Fibroblast of peridontal ligament (primary cell): ENCODE measurements around the gene SLC4A4.

ENCODE experiments used
- DNase-seq: peaks from one replicate; pipeline ENCODE4 v3.0.0-alpha.2; 2010; ENCODE audit errors: extremely low read depth

Gene SLC4A4

DNA sequence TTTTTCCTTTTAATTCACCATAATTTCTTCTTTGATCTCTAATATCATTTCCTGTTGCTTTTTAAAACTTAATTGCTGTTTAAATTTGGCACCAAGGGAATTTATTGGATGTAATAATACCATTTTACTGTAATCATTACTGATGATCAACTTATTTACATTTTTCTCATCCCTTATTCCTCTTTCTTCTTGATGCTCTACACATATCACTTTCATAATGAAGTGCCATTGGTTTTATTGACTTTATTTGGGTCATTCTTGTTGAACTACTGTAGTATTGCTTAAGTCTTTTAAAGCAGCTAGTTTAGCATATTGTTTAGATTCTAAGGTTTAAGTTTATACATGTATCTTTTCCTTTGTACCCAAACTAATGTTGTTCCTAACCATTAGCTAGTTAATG lies 130.7 kb downstream of the SLC4A4 start:
- DNase-seq, result no peak

DNA sequence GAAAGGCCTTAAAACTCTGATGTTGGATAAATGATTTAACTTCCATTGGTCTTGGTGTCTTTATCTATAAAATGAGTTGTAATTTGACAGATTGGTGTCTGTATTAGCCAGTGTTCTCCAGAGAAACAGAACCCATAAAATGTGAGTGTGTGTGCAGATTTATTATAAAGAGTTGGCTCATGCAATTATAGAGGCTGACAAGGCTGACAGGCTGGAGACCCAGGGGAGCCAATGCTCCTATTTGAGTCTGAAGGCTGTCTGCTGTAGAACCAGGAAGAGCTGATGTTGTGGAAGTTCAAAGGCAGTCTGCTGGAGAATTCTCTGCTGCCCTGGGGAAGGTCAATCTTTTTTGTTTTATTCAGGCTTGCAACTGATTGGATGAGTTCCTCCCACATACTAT lies 131.7 kb downstream of the SLC4A4 start:
- no peak for DNase-seq

DNA sequence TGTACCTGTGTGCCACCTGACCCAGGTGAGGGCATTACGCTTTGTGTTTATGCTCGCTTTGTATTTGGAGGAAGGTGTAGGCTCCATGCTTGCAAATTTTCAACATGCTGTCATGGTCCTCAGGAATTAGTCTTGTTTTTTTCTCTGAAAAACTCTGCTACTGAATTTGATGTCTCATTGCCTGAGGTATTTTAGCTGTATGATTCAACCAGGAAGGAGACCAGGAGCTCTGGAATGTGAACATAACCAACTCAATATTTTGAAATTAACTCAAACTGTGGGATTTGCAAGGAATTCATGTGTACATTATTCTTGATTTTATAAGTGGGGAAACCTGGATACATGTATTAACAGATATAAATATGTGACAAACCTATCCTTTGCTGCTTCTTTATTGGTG lies 134.1 kb downstream of the SLC4A4 start:
- DNase-seq, result peak; percentile 82

DNA sequence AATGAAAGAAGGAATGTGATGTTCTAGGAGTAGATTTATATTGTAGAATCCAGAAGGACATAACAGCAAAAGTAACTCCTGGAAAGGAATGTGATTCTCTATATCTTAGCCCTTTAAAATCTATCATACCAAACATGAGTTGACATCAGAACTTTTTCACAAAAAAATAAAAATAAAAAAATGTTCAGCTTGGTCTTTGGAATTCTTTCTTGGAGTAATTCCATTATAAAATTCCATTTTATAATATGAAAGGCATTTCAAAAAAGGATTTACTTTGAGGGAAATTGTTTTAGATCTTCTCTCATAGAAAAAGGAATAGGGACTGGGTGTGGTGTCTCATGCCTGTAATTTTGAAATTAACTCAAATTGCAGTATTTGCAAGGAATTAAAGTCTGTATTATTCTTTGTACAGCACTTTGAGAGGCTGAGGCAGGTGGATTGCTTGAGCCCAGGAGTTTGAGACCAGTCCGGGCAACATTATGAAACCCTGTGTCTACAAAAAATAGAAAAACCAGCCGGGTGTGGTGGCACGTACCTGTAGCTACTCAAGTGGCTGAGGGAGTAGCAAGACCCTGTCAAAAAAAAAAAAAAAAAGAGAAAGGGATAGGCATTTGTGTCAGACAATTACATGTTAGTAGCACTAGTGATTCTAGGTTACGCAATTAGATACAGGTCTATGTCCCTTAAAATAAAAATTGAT lies 134.9 kb downstream of the SLC4A4 start:
- DNase-seq, result peak; percentile 37

DNA sequence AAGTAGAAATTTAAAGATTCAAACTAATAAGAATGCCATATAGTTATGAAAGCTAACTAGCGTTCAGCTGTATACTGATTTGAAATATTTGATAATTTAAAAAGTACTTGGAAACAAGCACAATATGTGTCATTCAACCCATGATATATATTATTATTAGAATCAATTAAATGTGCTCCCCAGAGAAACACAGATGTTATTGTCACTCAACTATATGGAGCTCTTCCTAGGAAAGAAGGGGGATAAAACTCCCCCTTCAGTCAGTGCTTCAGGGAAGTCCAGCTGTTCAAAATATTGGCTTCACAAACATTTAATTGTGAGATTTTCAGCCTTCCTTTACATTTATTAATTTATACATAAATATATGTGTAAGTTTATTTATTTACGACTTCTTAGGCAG lies 135.9 kb downstream of the SLC4A4 start:
- DNase-seq, result no peak

DNA sequence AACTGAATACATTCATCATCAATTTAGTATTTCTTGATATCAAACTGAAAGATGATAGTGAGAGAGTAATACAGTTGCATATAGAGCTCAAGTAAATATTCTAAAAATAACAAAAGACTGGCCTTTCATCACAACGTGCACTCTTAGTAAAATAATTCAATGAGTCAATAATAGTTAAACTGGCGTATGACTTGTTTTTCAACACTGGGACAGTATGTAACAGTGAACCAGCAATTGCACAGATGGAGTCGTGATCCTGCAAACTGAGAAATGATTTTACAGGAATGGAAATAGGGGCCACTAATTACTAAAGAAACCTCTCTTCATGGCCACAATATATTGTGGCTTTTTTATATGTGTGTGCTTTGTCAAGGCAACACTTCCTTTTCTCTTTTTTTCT lies 137.4 kb downstream of the SLC4A4 start:
- no peak for DNase-seq

DNA sequence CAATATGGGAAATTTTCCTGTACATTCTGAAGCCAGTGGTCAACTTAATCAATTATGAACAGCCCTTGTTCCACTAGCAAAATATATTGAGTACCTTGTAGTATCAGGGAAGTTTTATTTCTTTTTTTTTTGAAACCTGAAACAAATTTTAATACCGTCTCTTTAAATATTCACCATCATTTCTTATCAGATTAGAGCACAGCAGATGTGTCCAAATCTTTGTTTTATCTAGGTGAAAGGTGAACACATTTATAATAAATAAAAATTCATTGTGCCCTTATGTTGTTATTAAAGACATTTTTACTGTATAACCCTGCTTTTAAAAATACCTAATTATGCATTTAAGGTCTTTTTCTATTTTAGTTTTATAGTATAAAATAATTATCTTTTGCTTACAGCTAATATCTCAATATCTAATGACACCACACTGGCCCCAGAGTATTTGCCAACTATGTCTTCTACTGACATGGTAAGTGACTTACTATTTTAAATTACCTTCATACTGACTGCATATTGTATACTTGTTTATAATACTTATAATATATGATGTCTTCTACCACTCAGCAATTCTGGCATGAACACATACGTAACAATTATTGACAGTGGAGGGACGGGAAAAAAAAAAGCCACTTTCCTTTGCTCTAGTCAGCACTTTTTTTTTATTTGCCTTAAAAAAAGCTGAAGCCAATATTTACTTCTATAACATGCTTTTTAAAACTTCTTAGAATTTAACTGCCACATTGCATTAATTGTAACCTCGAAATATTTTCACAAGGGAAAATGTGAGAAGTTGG lies 147.9 kb downstream of the SLC4A4 start:
- DNase-seq, result no peak

DNA sequence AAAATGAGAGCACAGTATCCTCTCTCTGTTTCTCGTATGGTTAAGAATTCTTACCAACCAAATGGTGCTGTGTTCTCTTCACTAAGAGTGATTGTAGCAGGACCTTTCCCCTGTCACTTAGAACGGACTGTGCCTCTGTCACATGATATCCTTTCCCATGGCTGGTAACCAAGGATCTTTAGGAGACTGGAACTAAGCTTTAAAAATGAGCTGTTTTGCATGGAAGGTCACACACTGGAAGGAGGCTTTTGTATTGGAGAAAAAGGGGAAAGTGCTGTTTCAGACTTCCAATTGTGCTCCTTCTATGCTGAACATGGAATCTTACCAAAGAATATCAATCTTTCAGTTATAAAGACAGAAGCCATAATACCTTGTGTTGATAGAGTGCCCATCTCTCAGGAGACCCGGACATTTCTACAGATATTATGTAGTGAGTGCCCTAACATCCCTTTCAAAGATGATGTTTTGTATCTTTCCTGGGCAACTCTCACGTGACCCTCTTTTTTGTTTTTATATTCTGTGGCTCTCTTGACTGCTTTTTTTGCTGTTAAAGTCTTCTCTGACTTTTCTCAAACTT lies 148.6 kb downstream of the SLC4A4 start:
- DNase-seq, result no peak

DNA sequence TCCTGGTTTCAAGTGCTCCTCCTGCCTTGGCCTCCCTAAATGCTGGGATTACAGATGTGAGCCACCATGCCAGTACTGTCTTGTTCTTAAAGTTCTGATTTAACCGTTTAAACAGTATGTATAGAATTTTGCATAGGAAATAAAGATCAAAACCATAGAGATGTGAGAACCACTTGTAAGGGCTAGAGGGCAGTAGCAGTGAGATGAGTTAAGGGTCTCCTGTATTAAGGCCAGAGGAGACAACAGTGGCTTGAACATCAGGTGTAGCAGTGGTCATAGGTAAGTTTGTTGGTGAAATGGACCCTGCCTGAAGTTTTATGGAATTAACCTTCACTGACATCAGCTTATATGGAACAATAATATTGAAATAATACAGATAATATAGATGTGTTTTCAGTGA lies 155.7 kb downstream of the SLC4A4 start:
- no peak for DNase-seq

DNA sequence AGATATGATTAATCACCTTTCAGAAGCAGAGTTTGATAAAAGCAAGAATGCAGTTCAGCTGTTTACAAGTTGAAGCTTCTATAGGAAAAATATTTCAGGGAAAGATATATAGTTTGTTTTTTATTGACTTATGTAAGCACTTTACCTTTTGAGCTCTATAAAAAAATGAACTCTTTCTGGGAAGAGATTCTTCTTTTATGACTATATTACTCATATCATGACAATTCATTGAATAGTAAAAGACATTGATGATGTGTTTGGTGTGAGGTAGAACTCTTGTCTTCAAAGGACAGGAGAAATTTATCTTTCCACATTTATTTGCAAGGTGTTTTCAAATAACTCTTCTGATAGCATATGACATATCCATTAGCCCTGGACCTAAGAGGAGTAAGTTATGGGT lies 156.6 kb downstream of the SLC4A4 start:
- no peak for DNase-seq

DNA sequence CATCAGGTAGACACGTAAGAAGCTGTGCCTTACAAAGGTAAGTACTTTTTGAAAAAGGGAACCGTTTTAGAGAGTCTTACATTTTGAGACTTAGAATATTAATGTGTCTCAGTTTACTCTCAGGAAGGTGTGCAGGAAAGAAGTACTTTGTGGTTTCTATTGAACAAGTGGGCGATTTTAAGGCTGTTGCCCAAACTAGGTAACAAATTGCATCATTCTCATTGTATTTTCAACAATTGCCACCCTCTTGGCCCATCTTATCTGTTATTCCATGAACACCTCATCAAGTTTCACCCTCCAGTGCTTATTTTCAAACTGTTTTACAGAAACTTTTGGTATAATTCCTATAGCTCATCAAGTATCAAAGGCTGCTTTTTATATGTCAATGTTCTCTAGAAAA lies 158.3 kb downstream of the SLC4A4 start:
- no peak for DNase-seq

DNA sequence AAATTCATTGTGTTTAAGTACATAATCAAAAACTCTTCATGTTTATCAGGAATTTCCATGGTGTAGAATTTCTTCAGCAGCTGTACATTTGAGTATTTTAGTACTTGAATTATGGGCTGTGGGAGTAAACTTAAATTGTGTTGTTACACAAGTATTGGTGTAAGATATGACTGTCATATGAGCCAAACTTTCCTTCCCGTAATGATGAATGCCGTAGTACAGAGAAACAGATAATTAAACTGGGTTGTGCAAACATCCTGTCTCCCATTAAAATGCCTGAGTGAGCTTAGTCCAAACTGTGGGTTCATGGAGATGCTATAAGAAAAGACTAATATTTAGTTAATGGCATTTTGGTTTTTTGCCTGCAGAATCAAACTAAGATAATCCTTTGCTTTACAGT lies 159.2 kb downstream of the SLC4A4 start:
- peak; percentile 48 for DNase-seq

DNA sequence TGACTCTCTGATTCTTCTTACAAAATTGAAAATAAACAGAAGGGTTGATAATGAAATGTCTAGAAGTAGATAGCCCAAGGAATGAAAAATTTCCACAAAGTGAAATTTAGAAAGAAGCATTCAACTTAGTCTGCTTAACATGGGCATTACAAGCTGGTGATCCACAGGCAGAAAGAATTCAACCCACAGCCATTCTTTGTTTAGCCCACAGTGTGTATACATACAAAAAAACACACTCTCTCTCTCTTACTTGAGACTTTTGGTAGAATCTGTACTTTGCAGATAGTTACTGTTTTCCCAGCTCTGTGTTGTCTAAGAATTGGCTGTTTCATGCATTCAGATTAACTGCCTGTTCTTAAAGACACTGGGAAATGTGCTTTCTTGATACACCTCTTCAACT lies 159.8 kb downstream of the SLC4A4 start:
- DNase-seq, result peak; percentile 17

DNA sequence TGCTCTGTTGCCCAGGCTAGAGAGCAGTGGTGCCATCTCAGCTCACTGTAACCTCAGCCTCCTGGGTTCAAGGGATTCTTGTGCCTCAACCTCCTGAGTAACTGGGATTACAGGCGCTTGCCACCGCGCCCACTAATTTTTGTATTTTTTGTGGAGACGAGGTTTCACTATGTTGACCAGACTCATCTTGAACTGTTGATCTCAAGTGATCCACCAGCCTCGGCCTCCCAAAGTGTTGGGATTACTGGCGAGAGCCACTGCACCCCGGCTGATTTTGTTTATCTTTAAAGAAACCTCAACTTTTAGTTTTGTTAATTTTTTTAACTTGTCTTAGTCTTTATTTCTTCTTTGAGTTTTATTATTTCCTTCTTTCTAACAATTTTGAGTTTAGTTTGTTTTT lies 163.2 kb downstream of the SLC4A4 start:
- DNase-seq, result no peak

DNA sequence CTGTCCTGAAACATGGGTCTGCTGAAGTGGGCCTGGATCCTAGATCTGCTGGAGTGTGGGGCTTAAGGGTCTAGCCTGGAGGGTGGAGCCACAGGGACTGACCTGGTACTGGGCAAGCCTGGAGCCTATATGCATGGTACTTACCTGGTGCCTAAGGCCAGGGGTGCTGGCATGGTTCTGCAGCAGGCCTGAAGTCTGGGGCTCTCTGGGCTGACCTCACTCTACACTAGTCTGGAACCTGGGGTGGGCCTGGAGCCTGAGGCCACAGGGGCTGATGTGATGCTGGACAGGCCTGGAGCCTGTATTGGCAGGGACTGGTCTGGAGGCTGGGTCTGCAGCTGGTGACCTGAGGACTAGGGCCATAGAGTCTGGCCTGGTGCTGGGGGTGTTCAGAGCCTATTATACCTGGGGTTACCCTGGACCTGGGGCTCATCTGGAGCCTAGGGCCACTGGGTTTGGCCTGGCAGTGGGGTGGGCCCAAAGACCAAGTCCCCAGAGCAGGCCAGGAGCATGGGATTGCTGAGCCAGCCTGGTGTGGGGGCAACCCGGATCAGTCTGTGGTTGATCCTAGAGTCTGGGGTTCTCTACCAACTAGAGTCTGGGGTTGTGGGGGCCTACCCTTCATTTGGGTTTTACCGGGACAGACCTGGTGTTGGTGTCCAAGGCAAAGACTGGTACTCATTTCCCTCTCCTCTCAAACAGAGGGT lies 179.6 kb downstream of the SLC4A4 start:
- no peak for DNase-seq

DNA sequence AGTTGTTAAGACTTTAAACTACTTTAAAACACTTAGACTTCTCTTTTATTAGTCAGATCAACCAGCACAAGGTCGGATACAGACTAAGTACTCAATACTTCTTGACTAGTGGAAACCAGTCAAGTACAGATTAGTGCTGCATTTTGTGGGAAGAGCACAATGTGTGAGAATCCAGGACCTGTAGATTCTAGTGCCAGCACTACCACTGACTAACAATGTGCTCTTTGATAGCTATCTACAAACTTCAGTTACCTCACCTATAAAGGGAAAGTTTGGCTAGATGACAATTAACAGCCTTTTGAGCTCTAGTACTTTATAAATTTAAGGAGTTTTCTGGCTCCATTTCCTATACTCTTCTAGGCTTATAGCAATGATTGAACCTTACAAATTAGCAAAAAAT lies 181.5 kb downstream of the SLC4A4 start:
- no peak for DNase-seq

DNA sequence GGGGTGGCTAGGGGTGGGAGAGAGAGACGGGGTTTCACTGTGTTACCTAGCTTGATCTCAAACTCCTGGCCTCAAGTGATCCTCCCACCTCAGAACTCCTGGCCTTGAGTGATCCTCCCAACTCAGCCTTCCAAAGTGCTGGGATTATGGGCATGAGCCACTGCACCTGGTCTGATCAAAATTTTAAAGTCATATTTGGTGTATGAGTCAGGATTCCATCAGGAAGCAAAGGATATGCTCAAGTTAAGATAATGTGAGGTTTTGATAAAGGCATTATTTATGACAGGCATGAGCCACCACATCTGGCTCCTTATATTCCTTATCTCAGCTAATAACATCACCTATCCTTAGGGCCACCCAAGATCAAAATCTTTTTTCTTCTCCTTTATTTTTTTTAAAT lies 182.0 kb downstream of the SLC4A4 start:
- DNase-seq, result no peak

DNA sequence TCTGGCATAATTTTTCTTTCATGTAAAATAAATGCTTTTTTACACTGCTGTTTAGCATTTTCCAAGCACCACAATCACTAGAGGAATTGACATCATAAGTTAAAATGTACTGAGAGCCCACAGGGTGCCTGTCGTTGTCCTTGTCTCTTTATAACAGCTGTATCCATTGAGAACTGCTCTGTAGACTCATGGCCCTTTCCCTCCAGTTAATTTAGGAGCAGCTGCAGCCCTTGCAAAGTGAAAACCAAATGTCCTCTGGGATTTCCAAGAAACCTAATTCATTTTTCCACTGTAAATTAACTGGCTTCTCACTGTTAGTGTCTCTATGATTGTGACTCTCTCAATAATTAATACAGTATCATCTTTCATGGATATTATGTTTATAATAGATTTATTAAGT lies 185.9 kb downstream of the SLC4A4 start:
- no peak for DNase-seq

DNA sequence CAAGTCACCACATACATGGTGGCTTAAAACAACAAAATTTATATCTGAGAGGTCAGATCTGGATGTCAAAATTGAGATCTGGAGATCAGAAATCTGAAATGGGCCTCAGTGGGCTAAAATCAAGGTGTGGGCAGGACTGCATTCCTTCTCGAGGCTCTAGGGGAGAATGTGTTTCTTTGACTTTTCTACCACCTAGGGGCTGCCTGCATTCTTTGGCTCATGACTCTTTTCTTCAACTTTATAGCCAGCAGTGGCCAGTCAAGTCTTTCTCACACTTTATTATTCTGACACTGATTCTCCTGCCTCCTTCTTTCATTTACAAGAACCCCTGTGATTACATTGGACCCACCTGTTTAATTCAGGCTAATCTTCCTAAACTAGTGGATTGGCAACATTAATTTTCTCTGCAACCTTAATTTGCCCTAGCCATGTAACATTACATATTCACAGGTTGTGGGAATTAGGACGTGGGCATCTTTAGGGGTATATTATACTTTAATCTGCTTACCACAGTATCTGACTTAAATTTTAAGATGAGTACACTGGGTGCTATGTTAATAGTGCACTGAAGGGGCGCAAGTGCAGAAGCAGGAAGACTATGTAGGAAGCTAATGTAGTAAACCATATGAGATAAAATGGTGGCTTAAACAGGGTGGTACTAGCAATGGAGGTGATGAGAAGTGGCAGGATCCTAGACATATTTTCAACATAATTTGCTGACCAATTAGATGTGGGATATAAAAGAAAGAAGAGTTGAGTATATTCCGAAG lies 188.0 kb downstream of the SLC4A4 start:
- DNase-seq, result no peak

DNA sequence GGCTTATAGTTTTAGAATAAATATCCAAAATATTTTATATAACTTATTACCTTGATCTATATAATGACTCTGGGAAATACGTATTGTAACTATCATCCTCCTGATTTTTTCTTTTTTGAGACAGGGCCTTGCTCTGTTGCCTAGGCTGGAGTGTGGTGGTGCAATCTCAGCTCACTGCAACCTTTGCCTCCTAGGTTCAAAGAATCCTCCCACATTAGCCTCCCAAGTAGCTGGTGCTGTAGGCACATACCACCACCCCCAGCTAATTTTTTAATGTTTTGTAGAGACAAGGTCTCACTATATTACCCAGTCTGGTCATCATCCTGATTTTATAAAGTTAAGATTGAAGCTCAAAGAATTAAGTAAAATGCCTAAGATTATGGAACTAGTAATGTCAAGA lies 193.6 kb downstream of the SLC4A4 start:
- DNase-seq, result no peak

DNA sequence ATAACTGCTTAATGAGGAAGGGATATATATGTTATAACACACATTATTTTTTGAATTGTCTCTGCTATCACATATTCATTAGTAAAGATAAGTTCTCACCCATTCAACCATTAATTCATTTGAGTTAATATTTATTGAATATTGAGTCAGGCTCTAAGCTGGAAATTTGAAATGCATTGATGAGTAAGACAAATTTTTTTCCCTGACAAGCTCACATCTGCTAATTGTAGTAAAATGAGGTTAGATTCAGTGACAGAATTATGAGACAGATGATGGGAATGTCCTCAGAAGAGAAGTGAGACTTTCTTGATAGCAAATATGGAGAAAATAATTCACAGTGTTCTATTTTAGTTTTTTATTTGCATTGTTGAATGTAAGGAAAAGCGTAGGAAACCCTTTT lies 194.3 kb downstream of the SLC4A4 start:
- DNase-seq, result no peak

DNA sequence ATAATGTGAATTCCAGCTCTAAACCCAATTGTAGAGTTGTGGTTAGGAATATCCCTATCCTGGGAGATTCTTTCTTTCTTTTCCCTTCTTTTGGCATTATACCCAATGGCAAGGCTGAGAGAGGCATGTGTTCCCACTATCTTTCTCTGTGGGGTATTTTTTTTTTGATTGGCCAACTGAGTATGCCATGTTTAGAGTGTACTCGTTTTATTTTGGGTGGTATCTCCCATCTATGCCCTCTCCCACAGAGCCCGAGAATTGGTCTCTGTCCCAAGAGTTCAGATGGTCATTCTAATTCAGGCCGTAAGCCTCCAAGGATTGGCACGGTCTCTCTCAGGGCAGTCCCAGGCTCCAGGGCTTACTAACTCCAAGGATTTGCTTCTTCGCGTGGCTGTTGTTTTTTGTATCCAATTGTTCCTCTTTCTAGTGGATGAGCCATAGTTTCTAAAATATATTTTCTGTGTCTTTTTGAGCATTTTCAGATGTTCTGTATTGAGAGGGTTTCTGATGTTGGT lies 198.8 kb downstream of the SLC4A4 start:
- DNase-seq, result no peak
